GM19025 (cell line): ENCODE results near the gene MAP10.

Experiments used
- ATAC-seq: cut with Tn5 transposase; IDR thresholded peaks from one replicate; pipeline ENCODE4 v1.9.1; 2021; ENCODE audit warnings: mild to moderate bottlenecking, low read depth, moderate library complexity; ENCODE audit not compliant: unreplicated experiment

Gene MAP10

GRCh38 chr1:232851532-232851931 lies 46.3 kb downstream of the MAP10 start:
- ATAC-seq = no peak

DNA sequence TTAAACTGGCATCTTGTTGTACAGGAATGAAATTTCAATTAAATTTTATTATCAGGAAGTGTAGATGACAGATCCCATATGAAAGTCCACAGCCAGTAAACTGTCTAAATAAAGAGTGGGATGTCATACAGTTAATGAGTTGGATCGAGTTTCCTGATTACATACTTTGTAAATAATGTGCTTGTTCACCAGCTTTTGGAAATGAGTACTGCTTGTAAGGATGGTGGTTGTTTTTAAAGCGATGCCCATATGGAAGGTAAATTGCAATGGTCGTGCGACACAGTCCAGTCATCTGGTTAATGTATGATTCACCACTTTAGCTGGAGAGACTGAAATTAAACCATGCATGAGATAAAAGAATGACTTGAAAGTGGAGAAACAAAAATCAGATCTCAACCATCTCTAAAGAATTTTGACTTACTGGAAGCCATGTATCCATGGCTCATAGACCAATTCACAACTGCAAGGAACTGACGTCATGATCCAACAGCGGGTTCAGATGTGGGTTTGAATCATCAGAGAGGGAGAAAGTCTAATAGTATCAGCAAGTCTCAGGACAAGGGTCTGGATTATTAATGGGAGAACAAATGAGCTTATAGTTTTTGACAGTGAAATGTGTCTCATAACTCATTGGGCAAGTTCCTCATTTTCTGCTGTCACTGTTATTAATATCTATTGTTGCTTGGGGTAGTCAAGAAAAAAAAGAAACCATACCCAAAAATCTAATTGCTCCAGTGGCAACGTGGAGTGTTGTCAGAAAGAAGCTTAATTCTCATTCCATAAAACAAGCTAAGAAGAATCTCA lies 49.0 kb downstream of the MAP10 start:
- ATAC-seq = no peak

DNA sequence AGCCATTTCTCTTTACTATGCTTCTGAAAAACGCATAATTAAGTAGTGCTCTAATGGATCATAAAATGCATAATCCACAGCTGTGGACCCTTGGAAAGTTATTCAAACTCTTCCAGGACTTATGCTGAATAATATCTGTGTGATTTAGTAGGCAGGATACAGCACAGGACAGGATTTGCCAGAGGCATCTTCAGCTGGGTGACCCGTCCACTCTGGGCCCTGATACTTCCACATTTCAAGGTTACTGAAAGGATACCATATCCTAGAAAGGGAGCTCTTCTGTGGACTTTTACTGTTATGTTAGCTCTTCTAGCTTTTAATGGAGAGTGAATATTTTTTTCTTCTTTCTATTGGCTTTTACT lies 49.6 kb downstream of the MAP10 start:
- ATAC-seq = no peak

DNA sequence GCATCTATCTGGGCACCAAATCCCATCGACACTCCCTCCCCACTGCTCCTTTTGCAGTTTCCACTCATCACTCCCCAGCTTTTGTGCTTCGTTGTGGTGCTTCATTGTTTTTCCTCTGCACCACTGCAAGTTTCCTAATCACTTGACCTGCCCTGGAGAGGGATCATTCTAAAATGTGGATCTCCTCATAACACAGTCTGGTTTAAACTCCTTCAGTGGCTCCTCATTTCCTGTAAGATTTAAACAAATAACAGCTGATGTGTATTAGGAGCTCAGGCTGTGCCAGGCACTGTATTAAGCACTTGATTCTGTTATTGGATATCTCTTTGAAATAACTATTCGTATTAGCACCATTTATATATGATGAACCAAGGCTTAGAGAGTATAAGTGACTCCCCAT lies 51.3 kb downstream of the MAP10 start:
- ATAC-seq = no peak
